Loucy (cell line): ENCODE results near the gene ATF5.

Source experiments
- EZH2phosphoT487 ChIP-seq: fragments of 200-600 bp; IDR thresholded peaks from 2 replicates; pipeline ENCODE4 v1.6.1; 2018; ENCODE audit warnings: antibody characterized with exemption, mild to moderate bottlenecking, moderate library complexity, borderline replicate concordance
- TF ChIP-seq, protein P1 (sequence below): fragments of 200-600 bp; sonication (generic); conservative IDR thresholded peaks from 2 replicates; pipeline ENCODE4 v1.5.1; 2014; ENCODE audit warnings: mild to moderate bottlenecking, antibody characterized with exemption, low read length

DNA sequence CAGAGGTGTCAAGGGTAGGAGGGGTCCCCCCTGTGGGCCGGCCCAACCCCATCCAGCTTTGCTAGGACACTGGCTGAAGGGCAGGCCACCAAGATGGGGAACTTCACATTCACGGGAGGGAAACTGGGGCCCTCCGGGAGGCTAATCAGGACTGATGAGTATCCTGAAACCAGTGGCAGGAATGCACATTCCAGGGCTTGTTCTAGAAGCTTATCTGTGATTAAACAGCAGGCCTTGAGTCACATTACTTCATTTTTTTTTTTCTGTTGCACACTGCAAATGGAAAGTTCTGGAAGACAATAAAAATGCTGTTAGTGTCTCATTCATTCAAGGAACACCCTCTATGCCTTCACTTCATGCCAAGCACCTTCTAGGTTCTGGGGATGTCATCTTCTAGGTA, 47.5 kb downstream of the ATF5 start:
- TF ChIP-seq EZH2phosphoT487 = no peak
- TF ChIP-seq, protein P1, sequence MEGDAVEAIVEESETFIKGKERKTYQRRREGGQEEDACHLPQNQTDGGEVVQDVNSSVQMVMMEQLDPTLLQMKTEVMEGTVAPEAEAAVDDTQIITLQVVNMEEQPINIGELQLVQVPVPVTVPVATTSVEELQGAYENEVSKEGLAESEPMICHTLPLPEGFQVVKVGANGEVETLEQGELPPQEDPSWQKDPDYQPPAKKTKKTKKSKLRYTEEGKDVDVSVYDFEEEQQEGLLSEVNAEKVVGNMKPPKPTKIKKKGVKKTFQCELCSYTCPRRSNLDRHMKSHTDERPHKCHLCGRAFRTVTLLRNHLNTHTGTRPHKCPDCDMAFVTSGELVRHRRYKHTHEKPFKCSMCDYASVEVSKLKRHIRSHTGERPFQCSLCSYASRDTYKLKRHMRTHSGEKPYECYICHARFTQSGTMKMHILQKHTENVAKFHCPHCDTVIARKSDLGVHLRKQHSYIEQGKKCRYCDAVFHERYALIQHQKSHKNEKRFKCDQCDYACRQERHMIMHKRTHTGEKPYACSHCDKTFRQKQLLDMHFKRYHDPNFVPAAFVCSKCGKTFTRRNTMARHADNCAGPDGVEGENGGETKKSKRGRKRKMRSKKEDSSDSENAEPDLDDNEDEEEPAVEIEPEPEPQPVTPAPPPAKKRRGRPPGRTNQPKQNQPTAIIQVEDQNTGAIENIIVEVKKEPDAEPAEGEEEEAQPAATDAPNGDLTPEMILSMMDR = no peak
